GM19324 (cell line): Measurements from ENCODE around the gene EPHB2.
"Not testable (repeated sequence)": the region's sequence is repeated elsewhere in the genome, so short reads cannot be mapped to it uniquely, and the experiment has no call there.

Experiments used
- ATAC-seq: cut with Tn5 transposase; IDR thresholded peaks from one replicate; pipeline ENCODE4 v1.9.1; 2021; ENCODE audit warnings: mild to moderate bottlenecking, moderate library complexity; ENCODE audit not compliant: unreplicated experiment, low FRiP score

Gene EPHB2

GRCh38 chr1:22921452-22922126 is 210.9 kb downstream of the EPHB2 start:
- ATAC-seq: no peak

GRCh38 chr1:22922640-22923039 is 212.0 kb downstream of the EPHB2 start:
- no peak for ATAC-seq

GRCh38 chr1:22925111-22925510 is 214.5 kb downstream of the EPHB2 start:
- no peak for ATAC-seq

GRCh38 chr1:22930240-22930912 is 219.7 kb downstream of the EPHB2 start:
- ATAC-seq: no peak

- no peak for ATAC-seq
Measured at GRCh38 chr1:22932803-22933470, 222.3 kb downstream of the EPHB2 start.

GRCh38 chr1:22935433-22935832 is 224.8 kb downstream of the EPHB2 start:
- ATAC-seq: no peak

GRCh38 chr1:22936681-22937080 is 226.0 kb downstream of the EPHB2 start:
- no peak for ATAC-seq

- ATAC-seq: no peak
Measured at GRCh38 chr1:22941257-22941656, 230.6 kb downstream of the EPHB2 start.

GRCh38 chr1:22944346-22945055 is 233.9 kb downstream of the EPHB2 start:
- no peak for ATAC-seq

- ATAC-seq: not testable (repeated sequence)
Measured at GRCh38 chr1:22945171-22945570, 234.5 kb downstream of the EPHB2 start.

- ATAC-seq: no peak
Measured at GRCh38 chr1:22949822-22950331, 239.2 kb downstream of the EPHB2 start.

- ATAC-seq: no peak
Measured at GRCh38 chr1:22951796-22952195, 241.2 kb downstream of the EPHB2 start.

- ATAC-seq: no peak
Measured at GRCh38 chr1:22952694-22953056, 242.0 kb downstream of the EPHB2 start.

GRCh38 chr1:22953057-22953739 is 242.6 kb downstream of the EPHB2 start:
- no peak for ATAC-seq

GRCh38 chr1:22953740-22954141 is 243.1 kb downstream of the EPHB2 start:
- no peak for ATAC-seq

- no peak for ATAC-seq
Measured at GRCh38 chr1:22955146-22955545, 244.5 kb downstream of the EPHB2 start.

GRCh38 chr1:22957066-22957465 is 246.4 kb downstream of the EPHB2 start:
- ATAC-seq: no peak

- ATAC-seq: no peak
Measured at GRCh38 chr1:22958556-22958955, 247.9 kb downstream of the EPHB2 start.

GRCh38 chr1:22959545-22960360 is 249.1 kb downstream of the EPHB2 start:
- ATAC-seq: no peak

GRCh38 chr1:22962558-22962957 is 251.9 kb downstream of the EPHB2 start:
- no peak for ATAC-seq
